ENCODE results near the gene ITSN2.

ITSN2 gene

DNA sequence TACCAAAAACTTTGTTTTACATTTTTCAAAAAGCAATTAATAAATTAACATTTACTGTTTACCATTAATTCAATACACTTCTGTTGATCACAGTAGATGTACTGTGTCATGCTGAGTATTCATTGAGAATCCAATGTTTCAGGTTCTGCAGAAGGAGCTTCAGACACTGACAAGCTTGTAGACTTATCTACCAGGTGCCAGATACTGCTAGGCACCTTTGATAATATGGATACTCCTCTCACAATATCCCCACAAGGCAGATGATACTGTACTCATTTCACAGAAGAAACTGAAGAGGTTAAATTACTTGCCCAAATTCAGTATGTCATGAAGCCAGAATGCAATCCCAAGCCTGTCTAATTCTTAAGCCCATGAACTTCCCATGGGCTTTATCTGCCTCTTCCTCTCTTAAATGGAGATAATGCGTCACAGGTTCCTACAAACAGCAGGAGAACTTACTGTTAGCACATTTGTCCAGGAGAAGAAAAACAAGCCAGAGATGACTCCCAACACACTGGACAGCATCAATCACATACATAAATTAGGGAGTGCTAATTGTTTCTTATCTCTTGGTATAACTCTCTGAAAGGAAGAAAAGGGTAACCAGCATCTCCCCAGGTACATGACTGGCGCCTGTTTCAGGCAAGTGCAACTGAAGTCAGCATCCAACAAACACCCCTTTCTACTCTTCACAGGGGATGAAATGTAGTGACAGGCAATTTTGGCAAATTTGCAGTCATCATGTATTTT is 27.4 kb downstream of the ITSN2 start:
- no peak for DNase-seq

DNA sequence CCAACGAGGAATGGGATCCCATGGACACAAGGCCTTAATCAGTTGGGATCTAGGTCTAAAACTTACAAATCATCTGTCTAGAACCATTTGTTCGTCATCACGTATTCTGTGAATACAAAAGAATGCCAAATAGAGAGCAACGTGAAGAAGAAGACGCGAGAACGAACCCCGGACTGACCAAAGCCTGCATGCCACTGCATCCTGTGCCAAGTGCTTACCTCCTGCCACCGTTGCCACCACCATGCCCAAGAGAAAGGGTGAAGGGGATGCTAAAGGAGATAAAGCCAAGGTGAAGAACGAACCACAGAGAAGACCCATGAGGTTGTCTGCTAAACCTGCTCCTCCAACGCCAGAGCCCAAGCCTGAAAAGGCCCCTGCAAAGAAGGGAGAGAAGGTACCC is 30.2 kb downstream of the ITSN2 start:
- no peak for DNase-seq

GRCh38 chr2:24329700-24330099 is 30.6 kb downstream of the ITSN2 start:
- DNase-seq = no peak

GRCh38 chr2:24328010-24328409 is 32.3 kb downstream of the ITSN2 start:
- DNase-seq = no peak

DNA sequence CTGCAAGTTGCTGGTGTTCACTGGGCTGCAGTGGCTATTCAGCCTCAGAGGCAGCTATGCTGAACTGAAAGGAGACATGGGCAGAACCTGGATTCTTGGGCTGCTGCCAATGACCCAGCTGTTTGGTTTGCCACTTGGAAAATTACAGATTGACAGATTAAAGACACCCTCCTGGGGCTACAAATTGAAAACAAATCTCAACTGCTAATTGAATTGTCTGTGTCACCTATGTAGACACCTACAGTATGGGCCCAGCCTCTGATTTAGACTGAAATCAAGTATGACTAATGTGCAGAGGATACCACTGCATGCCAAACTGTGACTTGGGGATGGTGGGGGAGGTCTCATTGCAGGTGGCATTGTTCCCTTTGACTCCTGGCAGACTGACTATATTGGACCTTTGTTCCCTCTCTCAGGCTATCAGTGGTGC is 42.8 kb downstream of the ITSN2 start:
- DNase-seq = no peak

- no peak for DNase-seq
Observed at GRCh38 chr2:24315669-24316068, 44.7 kb downstream of the ITSN2 start.

DNA sequence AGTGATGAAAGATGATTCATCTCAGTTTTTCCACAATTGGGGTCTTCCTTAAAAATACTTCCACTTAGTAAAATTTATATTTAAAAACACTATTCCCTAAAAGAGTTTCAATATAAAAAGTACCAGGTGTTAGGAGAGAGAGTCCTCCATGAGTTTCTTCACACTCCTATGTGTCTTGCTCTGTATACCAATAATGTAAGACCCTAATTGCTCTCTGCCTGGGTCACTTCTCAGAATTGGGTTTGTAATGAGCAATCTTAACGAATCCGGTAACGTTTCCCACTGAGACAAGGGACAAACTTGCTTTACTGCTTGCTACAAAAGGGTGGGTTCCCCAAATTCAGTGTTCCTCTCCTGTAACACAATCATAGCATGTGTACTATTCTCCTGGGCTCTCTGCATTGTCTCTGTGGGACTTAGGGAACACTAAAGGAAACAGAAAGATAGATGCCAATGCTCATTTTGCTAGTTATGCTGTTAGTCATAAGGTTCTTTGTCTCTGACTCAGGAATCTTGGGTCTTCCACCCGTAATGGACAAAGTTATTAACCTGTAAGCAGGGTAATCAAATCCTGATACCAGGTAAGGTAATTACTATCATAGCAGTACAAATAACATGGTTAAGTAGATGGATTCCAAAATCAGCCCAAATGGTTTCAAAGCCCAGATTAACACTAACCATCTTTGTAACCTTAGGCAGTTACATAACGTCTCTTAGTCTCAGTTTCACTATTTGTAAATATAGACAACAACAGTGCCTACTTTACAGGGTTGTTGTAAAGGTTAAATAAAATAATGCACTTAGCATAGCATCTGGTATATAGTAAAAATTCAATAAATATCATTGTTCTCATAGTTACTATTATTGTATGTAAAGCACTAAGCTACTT is 46.3 kb downstream of the ITSN2 start:
- DNase-seq = no peak

- no peak for DNase-seq
Observed at GRCh38 chr2:24307961-24308360, 52.4 kb downstream of the ITSN2 start.

GRCh38 chr2:24304631-24305030 is 55.7 kb downstream of the ITSN2 start:
- DNase-seq = no peak

GRCh38 chr2:24304098-24304497 is 56.2 kb downstream of the ITSN2 start:
- DNase-seq = no peak

DNA sequence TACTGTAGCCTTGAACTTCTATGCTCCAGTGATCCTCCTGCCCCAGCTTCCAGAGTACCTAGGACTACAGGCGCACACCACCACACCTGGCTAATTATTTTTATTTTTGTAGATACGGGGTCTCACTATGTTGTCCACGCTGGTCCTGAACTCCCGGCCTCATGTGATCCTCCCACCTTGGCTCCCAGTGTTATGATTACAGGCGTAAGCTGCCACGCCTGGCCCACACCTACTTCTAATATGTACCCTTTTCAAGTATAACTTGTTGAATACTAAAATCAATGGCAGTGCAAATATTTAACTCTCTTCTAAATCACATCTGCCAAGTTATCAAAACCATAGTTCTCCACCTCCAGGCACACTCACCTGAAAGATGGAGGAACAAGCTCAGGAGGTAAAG is 58.7 kb downstream of the ITSN2 start:
- no peak for DNase-seq

GRCh38 chr2:24297663-24298062 is 62.7 kb downstream of the ITSN2 start:
- no peak for DNase-seq

DNA sequence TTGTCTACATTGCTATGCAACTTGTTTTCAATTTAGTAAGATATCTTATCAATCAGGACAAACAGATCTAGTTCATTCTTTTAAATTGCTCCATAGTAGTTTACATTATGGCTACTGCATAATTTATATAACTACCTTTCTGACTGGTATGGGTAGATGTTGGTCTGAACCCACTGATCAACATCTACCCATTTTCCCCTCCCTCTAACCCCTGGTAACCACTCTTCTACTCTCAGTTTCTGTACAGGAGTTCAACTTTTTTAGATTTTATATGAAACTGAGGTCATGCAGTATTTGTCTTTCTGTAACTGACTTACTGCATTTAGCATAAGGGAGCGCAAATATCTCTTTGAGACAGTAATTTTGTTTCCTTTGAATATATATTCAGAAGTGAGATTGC is 73.2 kb downstream of the ITSN2 start:
- no peak for DNase-seq

DNA sequence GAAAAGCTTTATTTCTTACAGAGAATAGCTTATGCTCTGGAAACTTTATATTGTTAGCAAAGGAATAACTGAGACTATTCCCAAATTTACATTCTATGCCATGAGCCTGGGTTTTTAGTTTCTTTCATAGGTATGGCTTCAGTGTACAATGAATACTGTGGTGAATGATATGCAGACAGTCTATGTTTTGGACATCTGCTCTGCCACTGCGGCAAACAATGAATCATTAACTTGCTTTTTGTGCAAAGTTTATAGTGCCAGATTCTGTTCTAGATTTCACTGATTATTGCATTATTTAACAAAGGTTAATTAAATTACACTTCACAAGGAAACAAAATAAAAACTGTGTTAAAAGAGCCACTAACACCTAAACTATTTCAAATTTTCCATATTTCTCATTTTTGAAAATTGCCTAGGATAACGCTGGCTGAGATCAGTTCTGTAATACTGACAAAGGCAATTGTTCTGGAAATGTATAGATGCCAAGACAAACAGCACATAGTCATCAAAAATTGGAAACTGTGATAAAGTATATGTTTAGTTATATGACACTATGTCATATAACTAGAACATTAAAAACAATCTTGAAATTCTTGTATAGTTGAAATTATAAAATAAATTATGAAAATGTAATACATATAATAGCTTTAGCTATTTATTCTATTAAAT is 74.7 kb downstream of the ITSN2 start:
- DNase-seq = no peak

GRCh38 chr2:24280645-24281044 is 79.7 kb downstream of the ITSN2 start:
- no peak for DNase-seq

- no peak for DNase-seq
Observed at GRCh38 chr2:24280161-24280560, 80.2 kb downstream of the ITSN2 start.

- DNase-seq = no peak
Observed at GRCh38 chr2:24276349-24276899, 83.9 kb downstream of the ITSN2 start.

- DNase-seq = no peak
Observed at GRCh38 chr2:24274809-24275208, 85.5 kb downstream of the ITSN2 start.

GRCh38 chr2:24273598-24273997 is 86.7 kb downstream of the ITSN2 start:
- DNase-seq = no peak

DNA sequence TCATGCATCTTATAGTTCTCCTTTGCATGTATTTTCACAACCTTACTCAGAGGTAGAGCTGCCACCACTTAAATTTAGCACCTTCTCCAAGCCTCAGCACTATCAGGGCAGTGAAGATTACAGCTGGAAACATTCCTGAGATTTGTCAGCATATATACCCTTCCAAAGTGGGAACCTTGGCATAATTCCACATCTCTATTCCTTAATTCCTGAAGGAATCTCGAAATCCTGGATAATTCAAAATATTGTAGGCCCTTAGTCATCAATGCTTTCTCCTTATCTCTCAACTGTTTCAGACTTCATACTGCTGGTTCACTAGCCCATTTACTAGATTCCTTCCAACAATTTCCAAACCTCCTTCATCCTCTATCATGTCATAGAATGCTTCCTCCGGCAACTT is 87.4 kb downstream of the ITSN2 start:
- DNase-seq = no peak

DNA sequence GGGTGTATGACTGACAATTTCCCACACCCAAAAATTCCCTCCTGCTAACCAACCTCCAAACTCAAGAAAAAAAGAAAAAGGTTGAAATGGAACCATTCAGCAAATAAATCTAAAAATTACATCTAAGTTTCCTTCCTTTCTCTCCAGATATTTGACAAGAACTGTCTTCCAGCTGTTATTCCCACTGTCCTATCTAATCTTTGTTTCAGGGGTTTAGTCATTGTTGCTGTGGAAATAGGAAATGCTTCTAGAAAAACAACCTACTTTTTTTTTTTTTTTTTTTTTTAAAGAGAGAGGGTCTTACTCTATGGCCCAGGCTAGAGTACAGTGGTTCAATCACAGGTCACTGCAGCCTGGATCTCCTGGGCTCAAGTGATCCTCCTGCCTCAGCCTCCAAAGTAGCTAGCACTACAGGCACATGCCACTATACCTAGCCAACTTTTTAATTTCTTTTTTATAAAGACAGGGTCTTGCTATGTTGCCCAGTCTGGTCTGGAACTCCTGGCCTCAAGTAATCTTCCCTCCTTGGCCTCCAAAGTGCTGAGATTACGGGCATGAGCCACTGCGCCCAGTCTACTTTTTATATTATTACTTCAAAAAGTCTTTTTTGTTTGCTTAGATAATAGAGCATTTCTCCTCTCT is 88.1 kb downstream of the ITSN2 start:
- DNase-seq = no peak

- no peak for DNase-seq
Observed at GRCh38 chr2:24269265-24269664, 91.1 kb downstream of the ITSN2 start.

GRCh38 chr2:24265212-24265611 is 95.1 kb downstream of the ITSN2 start:
- no peak for DNase-seq

Data from activated CD4-positive, CD25-positive, alpha-beta regulatory T cell treated with anti-CD3 and anti-CD28 coated beads, Interleukin-2, amount 50 U/mL, for 72 hours (primary cell).